Middle frontal gyrus (tissue), 1 donor: ENCODE results near the gene TRPM4.
"Not testable (repeated sequence)": the region's sequence is repeated elsewhere in the genome, so short reads cannot be mapped to it uniquely, and the experiment has no call there.

Experiments
- DNase-seq: peaks from one replicate; pipeline ENCODE4 v3.0.0-alpha.2; 2015; ENCODE audit warnings: low spot score; ENCODE audit errors: extremely low spot score

TRPM4 gene

DNA sequence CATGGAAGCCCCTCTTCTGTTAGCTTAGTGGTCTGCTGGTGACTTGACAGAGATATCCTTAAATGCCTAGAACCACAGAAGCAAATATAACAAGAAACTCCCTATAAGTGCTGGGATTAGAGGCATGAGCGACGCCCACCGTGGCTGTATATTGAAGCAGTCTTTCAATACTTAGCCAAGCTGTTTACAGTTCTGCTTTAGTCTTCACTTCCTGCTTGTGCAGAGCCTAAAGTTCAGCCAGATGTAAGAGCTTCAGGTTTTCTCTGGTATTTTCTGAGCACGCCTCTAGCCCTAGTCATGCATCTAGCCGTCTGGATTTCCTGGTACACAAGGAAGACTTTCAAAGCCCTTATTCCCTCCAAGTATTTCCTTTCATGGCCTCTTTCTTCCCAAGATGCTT, 28.5 kb downstream of the TRPM4 start:
- DNase-seq, result no peak

DNA sequence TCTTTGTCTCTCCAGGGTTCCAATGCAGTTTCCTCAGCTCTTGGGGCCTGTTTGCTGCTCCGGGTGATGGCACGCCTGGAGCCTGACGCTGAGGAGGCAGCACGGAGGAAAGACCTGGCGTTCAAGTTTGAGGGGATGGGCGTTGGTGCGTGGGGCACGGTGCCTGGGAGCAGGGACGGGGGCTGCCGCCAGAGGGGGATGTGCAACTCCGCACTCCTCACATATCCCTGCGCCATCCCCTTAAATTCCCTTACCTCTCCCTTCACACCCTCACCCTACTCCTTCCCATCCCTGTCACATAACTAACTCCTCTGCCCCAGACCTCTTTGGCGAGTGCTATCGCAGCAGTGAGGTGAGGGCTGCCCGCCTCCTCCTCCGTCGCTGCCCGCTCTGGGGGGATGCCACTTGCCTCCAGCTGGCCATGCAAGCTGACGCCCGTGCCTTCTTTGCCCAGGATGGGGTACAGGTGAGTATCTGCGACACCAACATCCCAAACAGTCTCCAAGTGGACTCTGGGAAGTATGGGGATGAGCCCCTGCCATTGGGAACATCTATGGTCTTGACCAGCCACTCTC, 31.1 kb downstream of the TRPM4 start:
- no peak for DNase-seq

DNA sequence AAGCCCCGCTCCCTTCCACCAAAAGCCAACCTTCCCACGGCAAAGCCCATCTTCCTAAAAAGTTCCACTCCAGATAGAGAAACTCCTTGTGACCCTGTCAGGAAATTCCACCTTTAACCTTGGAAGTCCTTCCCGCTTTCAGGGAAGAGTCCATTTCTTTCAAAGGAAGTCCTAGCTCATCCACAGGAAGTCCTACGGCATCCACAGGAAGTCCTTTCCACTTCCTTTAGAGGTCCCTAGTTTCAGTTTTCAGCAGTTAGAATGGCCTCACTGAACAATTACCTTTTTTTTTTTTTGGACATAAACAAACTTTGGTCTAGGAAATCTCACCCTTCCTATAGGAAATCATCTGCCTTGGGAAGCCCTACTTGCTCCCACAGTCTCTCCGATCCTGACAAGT, 31.7 kb downstream of the TRPM4 start:
- DNase-seq, result no peak

- DNase-seq, result no peak
These were observed 33.2 kb downstream of the TRPM4 start for GRCh38 chr19:49190781-49191180.

- DNase-seq, result no peak
These were observed 36.3 kb downstream of the TRPM4 start for GRCh38 chr19:49193822-49194394.

DNA sequence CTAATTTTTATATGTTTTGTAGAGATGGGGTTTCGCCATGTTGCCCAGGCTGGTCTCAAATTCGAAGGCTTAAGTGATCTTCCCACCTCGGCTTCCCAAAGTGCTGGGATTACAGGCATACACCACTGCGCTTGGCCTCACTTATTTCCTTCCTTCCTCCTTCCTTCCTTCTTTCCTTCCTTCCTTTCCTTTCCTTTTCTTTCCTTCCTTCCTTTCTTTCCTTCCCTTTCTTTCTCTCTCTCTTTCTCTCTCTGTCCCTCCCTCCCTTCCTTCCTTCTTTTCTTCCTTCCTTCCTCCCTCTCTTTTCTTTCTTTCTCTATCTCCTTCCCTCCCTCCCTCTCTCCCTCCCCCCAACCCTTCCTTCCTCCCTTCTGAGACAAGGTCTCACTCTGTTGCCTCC, 36.8 kb downstream of the TRPM4 start:
- DNase-seq, result no peak

- DNase-seq, result peak; percentile 22
These were observed 39.1 kb downstream of the TRPM4 start for GRCh38 chr19:49196527-49197240.

DNA sequence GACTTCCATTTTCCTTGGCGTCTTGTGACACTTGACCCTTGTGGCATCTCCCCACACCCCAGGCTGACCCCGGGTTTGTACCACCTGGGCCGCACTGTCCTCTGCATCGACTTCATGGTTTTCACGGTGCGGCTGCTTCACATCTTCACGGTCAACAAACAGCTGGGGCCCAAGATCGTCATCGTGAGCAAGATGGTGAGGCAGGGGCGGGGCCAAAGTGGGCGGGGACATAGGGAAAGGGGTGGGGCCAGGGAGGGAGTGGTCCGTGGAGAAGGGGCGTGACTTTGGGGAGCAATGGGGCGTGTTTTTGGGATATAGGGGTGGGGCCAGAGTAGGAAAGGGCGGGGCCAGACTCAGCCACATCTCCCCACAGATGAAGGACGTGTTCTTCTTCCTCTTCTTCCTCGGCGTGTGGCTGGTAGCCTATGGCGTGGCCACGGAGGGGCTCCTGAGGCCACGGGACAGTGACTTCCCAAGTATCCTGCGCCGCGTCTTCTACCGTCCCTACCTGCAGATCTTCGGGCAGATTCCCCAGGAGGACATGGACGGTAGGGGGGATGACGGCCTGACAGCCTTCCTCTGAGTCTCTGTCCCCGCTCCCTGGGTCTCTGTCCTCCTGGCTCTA, 42.8 kb downstream of the TRPM4 start:
- DNase-seq, result no peak

- no peak for DNase-seq
These were observed 43.5 kb downstream of the TRPM4 start for GRCh38 chr19:49201042-49201441.

GRCh38 chr19:49205114-49205513, 47.5 kb downstream of the TRPM4 start:
- no peak for DNase-seq

DNA sequence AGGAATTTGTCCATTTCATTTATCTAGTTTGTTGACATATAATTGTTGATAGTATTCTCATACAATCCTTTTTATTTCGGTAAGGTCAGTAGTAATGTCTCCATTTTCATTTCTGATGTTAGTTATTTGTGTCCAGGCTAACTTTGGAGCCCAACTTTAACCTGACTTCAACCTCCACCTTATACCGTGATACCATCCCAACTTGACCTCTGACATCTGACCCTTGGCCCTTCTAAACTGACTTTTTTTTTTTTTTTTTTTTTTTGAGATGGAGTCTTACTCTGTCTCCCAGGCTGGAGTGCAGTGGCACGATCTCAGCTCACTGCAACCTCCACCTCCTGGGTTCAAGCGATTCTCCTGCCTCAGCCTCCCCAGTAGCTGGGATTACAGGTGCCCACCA, 51.9 kb downstream of the TRPM4 start:
- not testable (repeated sequence) for DNase-seq

DNA sequence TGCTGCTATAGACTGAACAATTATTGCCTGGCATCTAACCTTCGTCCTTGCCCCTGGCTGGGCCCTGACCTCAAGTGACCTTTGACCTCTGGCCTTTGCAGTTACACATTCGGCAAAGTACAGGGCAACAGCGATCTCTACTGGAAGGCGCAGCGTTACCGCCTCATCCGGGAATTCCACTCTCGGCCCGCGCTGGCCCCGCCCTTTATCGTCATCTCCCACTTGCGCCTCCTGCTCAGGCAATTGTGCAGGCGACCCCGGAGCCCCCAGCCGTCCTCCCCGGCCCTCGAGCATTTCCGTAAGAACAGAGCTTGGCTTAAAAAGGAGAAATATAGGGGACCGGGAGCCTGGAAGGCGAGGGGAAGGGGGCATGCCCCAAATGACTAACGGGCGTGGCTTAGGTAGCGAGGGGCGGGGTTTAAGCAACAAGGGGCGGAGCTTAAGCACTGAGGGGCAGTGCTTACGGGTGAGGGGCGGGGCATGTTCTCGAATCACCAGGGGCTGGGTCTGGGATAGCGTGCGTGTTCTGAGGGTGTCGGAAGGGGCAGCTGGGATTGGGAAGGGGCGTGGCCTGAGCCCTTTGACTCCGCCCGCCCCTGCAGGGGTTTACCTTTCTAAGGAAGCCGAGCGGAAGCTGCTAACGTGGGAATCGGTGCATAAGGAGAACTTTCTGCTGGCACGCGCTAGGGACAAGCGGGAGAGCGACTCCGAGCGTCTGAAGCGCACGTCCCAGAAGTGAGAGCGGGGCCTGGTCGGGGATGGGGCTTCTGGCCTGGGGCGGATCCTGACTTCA, 52.7 kb downstream of the TRPM4 start:
- no peak for DNase-seq

DNA sequence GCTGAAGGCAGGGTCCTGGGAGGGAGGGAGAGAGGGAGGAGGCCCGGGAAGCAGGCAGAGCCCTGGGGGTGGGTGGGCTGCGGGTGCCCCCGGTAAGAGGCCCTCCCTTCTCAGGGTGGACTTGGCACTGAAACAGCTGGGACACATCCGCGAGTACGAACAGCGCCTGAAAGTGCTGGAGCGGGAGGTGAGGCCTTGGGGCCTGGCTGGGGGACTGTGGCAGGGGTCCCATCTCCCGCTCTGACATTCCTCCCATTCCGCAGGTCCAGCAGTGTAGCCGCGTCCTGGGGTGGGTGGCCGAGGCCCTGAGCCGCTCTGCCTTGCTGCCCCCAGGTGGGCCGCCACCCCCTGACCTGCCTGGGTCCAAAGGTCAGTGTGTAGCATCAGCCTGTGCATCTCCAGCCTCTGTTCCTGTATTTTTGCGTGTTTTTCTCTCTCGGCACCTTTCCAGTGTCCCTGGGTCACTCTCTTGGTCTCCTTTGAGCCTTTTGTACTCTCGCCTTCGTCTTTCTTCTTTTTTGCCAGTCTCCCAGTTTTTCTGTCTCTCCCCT, 53.4 kb downstream of the TRPM4 start:
- no peak for DNase-seq

DNA sequence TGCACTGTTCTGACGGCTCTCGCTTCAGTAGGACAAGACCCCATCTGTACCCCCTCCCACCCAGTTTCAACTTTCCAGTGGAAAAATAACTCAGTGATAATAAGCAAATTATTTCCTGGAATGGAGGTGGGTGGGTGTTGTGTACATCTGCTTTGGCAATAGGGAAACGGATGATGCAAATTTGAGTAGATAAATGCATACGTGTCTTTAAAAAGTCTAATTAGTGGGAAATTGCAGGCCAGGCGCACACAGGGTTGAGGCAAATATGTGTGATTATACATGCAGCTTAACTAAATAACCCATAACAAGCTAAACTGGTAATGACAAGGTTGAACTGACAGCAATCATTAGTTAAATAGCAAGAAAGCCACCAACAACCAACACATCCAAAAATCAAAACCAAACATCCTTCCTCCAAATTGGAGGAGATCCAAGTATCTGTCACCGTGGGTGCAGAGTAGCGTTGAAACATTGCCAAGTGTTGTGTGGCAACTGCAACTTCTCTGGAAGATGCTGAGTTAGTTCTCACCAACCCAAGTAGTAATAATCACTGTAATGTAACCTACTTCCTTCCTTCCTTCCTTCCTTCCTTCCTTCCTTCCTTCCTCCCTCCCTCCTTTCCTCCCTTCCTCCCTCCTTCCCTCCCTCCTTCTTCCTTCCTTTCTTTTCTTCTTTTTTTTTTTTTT, 54.6 kb downstream of the TRPM4 start:
- no peak for DNase-seq

DNA sequence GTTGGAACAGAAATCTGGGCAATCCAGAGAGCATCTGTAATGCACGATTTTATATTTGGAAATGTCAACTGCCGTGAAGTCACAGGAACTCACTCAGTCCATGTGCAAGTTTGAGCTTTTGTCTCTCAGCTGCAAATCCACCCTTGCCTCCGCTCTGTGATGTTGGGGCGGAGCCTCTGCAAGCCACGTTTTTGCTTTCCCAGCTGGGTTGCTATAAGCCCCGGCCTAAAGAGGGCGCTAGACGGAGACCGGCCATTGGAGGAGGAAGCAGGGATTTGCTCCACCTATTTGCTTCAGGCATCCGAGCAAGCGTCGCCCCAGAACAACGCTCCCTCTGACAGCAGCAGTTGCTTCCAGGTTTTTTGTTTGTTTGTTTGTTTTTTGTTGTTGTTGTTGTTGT, 56.2 kb downstream of the TRPM4 start:
- DNase-seq, result no peak

DNA sequence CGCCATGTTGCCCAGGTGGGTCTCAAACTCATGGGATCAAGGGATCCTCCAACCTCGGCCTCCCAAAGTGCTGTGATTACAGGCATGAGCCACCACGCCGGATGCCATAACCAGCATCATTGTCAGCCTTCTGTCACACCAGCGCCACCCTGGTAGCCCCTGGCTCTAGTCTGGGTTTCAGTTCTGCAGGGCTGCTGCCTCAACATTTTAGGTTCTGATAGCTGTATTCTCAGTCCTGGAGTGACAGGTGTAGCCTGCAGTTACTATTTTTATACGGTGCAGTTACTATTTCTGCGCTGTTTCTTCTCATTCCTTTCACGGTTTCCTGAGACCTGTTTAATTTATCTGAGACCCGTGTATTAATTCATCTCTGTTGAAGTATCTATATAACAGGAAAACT, 57.1 kb downstream of the TRPM4 start:
- no peak for DNase-seq

DNA sequence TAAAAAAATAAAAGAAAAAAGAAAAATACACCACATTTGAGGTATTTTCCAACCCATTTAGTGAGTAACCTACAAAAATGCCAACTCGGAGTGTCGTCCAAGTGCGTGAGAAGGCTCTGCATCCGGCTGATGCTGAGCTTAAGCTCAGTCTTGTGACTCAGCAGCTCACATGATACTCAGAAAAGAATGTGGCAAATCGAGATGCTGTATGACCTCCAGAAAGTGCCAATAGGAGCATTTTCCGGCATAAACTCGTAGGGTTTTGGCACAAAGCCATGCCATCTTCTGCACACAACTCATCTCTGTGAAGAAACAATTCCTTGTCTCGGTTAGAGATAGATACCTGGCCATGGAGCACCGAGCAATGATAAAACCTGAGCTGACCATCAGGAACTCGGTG, 58.5 kb downstream of the TRPM4 start:
- no peak for DNase-seq

DNA sequence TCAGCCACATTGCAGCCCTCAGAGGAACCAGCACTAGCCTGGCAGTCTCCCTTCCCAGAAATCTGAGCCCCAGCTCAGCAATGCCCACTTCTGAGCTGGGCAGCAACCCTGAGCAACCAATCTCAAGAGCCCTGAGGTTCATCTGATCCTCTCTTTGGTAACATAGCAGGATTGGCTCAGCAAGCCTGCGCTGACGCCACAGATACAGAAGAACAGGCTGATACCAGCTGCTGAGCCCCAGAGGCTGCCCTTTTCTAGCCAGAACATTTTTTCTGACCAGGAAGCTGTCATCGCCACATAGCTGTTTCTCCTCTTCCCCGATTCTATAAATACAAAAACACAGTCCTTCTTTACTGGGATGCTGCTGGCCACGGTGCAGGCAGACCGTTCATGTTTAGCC, 59.8 kb downstream of the TRPM4 start:
- DNase-seq, result no peak

DNA sequence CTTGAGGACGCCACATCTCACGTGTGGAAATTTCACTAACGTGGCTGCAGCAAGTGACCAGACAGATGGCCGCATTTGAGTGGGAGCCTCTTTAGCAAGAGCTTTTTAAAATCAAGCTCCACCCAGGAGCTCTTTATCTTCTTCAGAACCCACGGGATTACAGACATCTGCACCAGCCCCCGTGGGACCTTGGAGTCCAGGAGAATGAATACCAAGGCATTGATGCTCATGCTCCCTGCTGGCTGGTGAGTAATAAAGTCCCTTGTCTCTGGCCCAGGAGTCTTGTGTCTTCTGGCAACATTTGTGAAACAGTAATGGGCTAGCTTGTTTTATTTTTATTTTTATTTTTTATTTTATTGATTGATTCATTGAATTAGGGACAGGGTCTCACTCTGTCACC, 64.4 kb downstream of the TRPM4 start:
- DNase-seq, result no peak

DNA sequence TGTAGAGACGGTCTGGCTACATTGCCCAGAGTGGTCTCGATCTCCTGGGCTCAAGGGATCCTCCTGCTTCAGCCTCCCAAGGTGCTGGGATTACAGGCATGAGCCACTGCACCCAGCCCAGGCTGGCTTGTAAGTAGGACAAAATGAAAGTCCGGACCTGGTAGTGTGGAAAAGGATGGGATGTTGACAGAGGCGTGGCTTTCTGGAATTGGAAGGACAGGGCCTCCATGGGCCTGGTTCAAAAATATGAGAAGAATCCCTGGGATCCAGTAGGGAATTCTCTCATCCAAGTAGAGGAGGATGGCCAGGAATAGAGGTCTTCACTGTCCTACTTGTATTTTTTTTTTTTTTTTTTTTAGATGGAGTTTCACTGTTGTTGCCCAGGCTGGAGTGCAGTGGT, 64.9 kb downstream of the TRPM4 start:
- no peak for DNase-seq

DNA sequence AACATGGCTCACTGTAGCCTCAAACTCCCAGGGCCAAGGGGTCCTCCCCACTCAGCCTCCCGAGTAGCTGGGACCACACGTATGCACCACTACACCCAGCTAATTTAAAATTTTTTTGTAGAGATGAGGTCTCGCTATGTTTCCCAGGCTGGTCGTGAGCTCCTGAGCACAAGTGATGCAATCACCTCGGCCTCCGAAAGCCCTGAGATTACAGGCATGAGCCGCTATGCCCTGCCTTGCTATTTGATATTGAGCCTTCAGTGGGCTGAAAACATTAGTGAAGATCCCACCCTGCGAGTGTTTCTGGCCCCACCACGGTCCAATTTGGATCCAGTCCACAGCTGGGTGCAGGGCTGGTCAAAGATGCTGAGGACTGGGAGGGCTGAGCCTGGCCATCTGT, 65.9 kb downstream of the TRPM4 start:
- DNase-seq, result no peak
